ENCODE data around the gene TTLL5.

DNA sequence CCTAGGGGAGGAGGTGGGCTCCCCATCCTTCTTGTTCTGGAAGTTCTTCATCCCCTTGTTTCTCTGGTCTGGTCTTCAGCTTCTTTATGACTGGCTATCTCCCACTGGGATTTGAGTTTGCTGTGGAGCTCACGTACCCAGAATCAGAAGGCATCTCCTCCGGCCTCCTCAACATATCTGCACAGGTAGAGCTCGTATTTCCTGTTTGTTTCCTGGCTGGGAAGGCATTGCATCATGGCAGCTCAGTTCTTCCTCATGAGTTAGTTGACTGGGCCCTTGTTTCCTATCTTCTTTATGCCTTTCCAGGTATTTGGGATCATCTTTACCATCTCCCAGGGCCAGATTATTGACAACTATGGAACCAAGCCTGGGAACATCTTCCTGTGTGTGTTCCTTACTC, 20.2 kb upstream of the TTLL5 start:
- no peak for TF ChIP-seq CTCF (IDR thresholded peaks at IDR 0.05 in 2 of 3, conservative IDR thresholded peaks at IDR 0.05 in 1 of 3; ENCODE audit: insufficient read depth in 2 of 3, low read depth in 1 of 3, low read length in 3 of 3)
- TF ChIP-seq RAD21 (CRISPR knock-in tag; conservative IDR thresholded peaks at IDR 0.05 in 1 of 2, IDR thresholded peaks at IDR 0.05 in 1 of 2) = no peak
- TF ChIP-seq, protein P1, sequence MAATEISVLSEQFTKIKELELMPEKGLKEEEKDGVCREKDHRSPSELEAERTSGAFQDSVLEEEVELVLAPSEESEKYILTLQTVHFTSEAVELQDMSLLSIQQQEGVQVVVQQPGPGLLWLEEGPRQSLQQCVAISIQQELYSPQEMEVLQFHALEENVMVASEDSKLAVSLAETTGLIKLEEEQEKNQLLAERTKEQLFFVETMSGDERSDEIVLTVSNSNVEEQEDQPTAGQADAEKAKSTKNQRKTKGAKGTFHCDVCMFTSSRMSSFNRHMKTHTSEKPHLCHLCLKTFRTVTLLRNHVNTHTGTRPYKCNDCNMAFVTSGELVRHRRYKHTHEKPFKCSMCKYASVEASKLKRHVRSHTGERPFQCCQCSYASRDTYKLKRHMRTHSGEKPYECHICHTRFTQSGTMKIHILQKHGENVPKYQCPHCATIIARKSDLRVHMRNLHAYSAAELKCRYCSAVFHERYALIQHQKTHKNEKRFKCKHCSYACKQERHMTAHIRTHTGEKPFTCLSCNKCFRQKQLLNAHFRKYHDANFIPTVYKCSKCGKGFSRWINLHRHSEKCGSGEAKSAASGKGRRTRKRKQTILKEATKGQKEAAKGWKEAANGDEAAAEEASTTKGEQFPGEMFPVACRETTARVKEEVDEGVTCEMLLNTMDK (IDR thresholded peaks at IDR 0.05; ENCODE audit: borderline replicate concordance, insufficient read depth, low read depth, low read length, poor library complexity, severe bottlenecking) = no peak
- no peak for TF ChIP-seq ZNF133 (CRISPR knock-in tag; IDR thresholded peaks at IDR 0.05)
- no peak for TF ChIP-seq DNMT1 (IDR thresholded peaks at IDR 0.05)
- TF ChIP-seq PTBP1 (IDR thresholded peaks at IDR 0.05; ENCODE audit: low read depth, low read length) = no peak
- no peak for TF ChIP-seq MAX (CRISPR knock-in tag; IDR thresholded peaks at IDR 0.05)
- no peak for TF ChIP-seq BHLHE40 (IDR thresholded peaks at IDR 0.05; ENCODE audit: low read length)
- TF ChIP-seq RAD51 (IDR thresholded peaks at IDR 0.05; ENCODE audit: borderline replicate concordance, low read depth) = no peak
- TF ChIP-seq CHCHD3 (CRISPR knock-in tag; IDR thresholded peaks at IDR 0.05) = no peak
